Activated T-helper 1 cell treated with anti-CD3 and anti-CD28 coated beads, Interleukin-12 subunit alpha, Interleukin-12 subunit beta, Interleukin-2, Interleukin-4 antibody, amounts not matched to agents 30 ng/mL and 10 ng/mL and 1 ng/mL, durations not matched to agents 14 hours and 24 hours and 36 hours (primary cell): Measurements from ENCODE around the gene RPL7A. TPM values are rescaled to one million over a fixed set of nuclear protein-coding genes. Genes with fewer than 3 reads are reported as not detected.
"Not testable (repeated sequence)": the region's sequence is repeated elsewhere in the genome, so short reads cannot be mapped to it uniquely, and the experiment has no call there.

Experiments
- DNase-seq: peaks from one replicate; pipeline ENCODE4 v3.0.0; 2021; ENCODE audit warnings: low spot score
- H3K27ac Mint-ChIP-seq: one replicate; pipeline ENCODE4 v1.8.0; 2021; ENCODE audit warnings: mild to moderate bottlenecking, mixed read lengths
- H3K27me3 Mint-ChIP-seq: one replicate; pipeline ENCODE4 v1.8.0; 2022; ENCODE audit warnings: mild to moderate bottlenecking, moderate library complexity, mixed read lengths; ENCODE audit not compliant: insufficient read depth
- H3K36me3 Mint-ChIP-seq: one replicate; pipeline ENCODE4 v1.8.0; 2021; ENCODE audit warnings: low read depth, mixed read lengths
- H3K4me1 Mint-ChIP-seq: one replicate; pipeline ENCODE4 v1.8.0; 2021; ENCODE audit warnings: low read depth, mixed read lengths
- H3K4me3 Mint-ChIP-seq: one replicate; pipeline ENCODE4 v1.8.0; 2021; ENCODE audit warnings: mild to moderate bottlenecking, moderate library complexity, mixed read lengths
- H3K9me3 Mint-ChIP-seq: one replicate; pipeline ENCODE4 v1.8.0; 2021; ENCODE audit warnings: mixed read lengths
- intact Hi-C: fragments of 100-400 bp; cut with micrococcal nuclease; formaldehyde crosslinking; loops from one replicate; pipeline ENCODE4 v1.15.1; 2024
- total RNA-seq: library from RNA; stranded (reverse); gene quantifications from 2 replicates; pipeline ENCODE4 v1.2.3, GENCODE V29; 2022

Gene RPL7A
- total RNA-seq, 1 donor from 2014 or later = 2,463 TPM

DNA sequence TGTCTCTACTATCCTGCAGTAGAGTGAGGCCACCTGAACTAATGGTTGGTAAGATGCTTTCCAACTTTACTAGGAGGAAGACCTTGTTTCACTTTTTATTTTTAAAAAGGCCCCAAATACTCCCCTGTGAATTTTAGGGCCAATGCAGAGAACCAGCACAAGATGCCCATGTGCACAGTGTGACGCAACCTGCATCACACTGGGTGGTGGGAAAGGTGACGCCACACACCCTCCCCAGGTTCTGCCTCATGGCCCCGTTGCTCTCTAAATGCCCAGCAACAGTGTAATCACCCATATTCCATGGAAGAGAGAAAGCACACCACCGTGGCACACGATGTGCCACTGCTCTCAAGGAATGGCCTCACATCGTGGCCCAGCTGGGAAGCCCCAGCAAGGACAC lies 21.4 kb downstream of the RPL7A start:
- no peaks in the 10 kb centered on the region for H3K9me3 Mint-ChIP-seq
- peak overlapping the region; percentile 76 for H3K27ac Mint-ChIP-seq
- H3K4me1 Mint-ChIP-seq = peaks cover 57% of the 10 kb centered on the region
- intact Hi-C loops = no loop called here
- no peak for DNase-seq
- peaks cover 50% of the 10 kb centered on the region for H3K36me3 Mint-ChIP-seq
- no peaks in the 10 kb centered on the region for H3K27me3 Mint-ChIP-seq
- peak overlapping the region; percentile 83 for H3K4me3 Mint-ChIP-seq

GRCh38 chr9:133369933-133370332 lies 21.9 kb downstream of the RPL7A start:
- peak overlapping the region; percentile 76 for H3K27ac Mint-ChIP-seq
- peak overlapping the region; percentile 83 for H3K4me3 Mint-ChIP-seq
- peaks cover 53% of the 10 kb centered on the region for H3K36me3 Mint-ChIP-seq
- intact Hi-C loops = loop anchor here (2.0 to 10.0 kb wide), 4 partner anchors 109 to 1015 kb away; partner anchors contain the start of genes SETX and SLC2A6
- DNase-seq = no peak
- no peaks in the 10 kb centered on the region for H3K27me3 Mint-ChIP-seq
- no peaks in the 10 kb centered on the region for H3K9me3 Mint-ChIP-seq
- H3K4me1 Mint-ChIP-seq = peaks cover 61% of the 10 kb centered on the region

- Mint-ChIP-seq H3K36me3 (peaks cover 53% of the 10 kb centered on the region), H3K4me1 (peaks cover 62% of the 10 kb centered on the region), H3K9me3 (no peaks in the 10 kb centered on the region), H3K4me3 (peak overlapping the region; percentile 83), H3K27ac (peak overlapping the region; percentile 76), H3K27me3 (no peaks in the 10 kb centered on the region)
- intact Hi-C loops = loop anchor here (1.0 to 10.0 kb wide), 7 partner anchors 14 to 1016 kb away; partner anchors contain the start of genes MED22, RPL7A, SETX and SLC2A6
- peak; percentile 27 for DNase-seq
These were observed 22.7 kb downstream of the RPL7A start for GRCh38 chr9:133370685-133371084.

DNA sequence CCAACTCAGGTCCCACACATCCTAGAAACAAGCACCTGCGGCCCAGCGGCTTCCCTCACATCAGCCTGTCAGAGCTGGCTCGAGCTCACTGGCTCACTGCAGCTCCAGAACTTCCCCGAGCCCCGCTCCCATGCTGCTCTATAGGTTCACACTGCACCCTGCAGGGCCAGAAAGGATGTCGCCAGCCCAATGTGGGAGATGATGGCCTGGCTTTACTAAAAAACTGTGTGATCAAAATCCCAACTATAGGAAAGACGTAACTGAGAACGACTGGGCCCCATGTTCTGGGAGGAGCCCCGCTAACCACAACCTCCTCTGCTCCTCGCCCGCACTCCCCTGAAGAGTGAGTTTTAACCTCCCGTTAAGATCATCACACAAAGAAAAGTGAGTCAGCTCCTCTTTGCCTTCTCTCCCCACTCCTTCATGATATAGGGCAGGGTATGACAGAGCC lies 23.3 kb downstream of the RPL7A start:
- H3K4me3 Mint-ChIP-seq = peak overlapping the region; percentile 83
- peaks cover 56% of the 10 kb centered on the region for H3K4me1 Mint-ChIP-seq
- no peaks in the 10 kb centered on the region for H3K27me3 Mint-ChIP-seq
- DNase-seq = peak; percentile 63
- H3K9me3 Mint-ChIP-seq = no peaks in the 10 kb centered on the region
- H3K36me3 Mint-ChIP-seq = peaks cover 47% of the 10 kb centered on the region
- intact Hi-C loops = loop anchor here (1.0 to 10.0 kb wide), 7 partner anchors 15 to 1016 kb away; partner anchors contain the start of genes MED22, RPL7A, SETX and SLC2A6
- peak overlapping the region; percentile 76 for H3K27ac Mint-ChIP-seq

GRCh38 chr9:133372144-133372543 lies 24.1 kb downstream of the RPL7A start:
- peaks cover 56% of the 10 kb centered on the region for H3K4me1 Mint-ChIP-seq
- peak overlapping the region; percentile 76 for H3K27ac Mint-ChIP-seq
- DNase-seq = no peak
- H3K9me3 Mint-ChIP-seq = no peaks in the 10 kb centered on the region
- intact Hi-C loops = loop anchor here (10.0 kb wide), 1 partner anchor 1017 kb away; the partner anchor contains the start of gene SETX
- H3K27me3 Mint-ChIP-seq = no peaks in the 10 kb centered on the region
- H3K36me3 Mint-ChIP-seq = peaks cover 44% of the 10 kb centered on the region
- H3K4me3 Mint-ChIP-seq = peak overlapping the region; percentile 83

DNA sequence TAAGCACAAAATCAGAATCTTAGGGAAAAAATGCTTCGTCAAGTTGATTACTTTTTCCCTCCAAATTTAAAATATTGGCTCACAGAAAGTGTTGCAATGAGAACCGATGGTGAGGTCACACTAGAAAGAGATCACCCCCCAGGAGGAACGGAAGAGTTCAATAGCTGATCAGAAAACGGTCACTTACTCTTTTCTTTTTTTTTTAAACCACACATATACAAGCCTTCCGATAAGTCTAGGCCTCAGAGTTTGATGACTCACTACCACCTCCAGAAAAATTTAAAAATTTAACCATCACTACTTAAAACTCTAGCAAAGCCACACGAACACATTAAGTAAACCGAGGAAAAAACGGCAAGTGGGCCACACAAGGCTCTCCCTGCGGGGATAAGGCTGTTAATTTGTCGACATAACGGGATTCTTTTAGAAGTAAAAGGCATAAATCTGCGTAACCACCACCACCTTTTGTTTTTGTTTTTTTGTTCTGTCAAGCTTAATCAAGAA lies 26.6 kb downstream of the RPL7A start:
- Mint-ChIP-seq H3K27me3 (no peaks in the 10 kb centered on the region), H3K4me1 (peaks cover 41% of the 10 kb centered on the region), H3K9me3 (no peaks in the 10 kb centered on the region), H3K36me3 (peaks cover 32% of the 10 kb centered on the region), H3K27ac (peak overlapping the region; percentile 99), H3K4me3 (peak overlapping the region; percentile 99)
- intact Hi-C loops = loop anchor here (1.0 to 10.0 kb wide), 2 partner anchors 344 to 1020 kb away; partner anchors contain the start of genes GTF3C5 and SETX
- peak; percentile 8 for DNase-seq

- Mint-ChIP-seq H3K4me3 (peak overlapping the region; percentile 99), H3K9me3 (no peaks in the 10 kb centered on the region), H3K4me1 (peaks cover 36% of the 10 kb centered on the region), H3K27ac (peak overlapping the region; percentile 99), H3K36me3 (peaks cover 28% of the 10 kb centered on the region), H3K27me3 (no peaks in the 10 kb centered on the region)
- no peak for DNase-seq
- intact Hi-C loops = loop anchor here (10.0 kb wide), 1 partner anchor 1020 kb away; the partner anchor contains the start of gene SETX
These were observed 27.2 kb downstream of the RPL7A start for GRCh38 chr9:133375116-133375723.

DNA sequence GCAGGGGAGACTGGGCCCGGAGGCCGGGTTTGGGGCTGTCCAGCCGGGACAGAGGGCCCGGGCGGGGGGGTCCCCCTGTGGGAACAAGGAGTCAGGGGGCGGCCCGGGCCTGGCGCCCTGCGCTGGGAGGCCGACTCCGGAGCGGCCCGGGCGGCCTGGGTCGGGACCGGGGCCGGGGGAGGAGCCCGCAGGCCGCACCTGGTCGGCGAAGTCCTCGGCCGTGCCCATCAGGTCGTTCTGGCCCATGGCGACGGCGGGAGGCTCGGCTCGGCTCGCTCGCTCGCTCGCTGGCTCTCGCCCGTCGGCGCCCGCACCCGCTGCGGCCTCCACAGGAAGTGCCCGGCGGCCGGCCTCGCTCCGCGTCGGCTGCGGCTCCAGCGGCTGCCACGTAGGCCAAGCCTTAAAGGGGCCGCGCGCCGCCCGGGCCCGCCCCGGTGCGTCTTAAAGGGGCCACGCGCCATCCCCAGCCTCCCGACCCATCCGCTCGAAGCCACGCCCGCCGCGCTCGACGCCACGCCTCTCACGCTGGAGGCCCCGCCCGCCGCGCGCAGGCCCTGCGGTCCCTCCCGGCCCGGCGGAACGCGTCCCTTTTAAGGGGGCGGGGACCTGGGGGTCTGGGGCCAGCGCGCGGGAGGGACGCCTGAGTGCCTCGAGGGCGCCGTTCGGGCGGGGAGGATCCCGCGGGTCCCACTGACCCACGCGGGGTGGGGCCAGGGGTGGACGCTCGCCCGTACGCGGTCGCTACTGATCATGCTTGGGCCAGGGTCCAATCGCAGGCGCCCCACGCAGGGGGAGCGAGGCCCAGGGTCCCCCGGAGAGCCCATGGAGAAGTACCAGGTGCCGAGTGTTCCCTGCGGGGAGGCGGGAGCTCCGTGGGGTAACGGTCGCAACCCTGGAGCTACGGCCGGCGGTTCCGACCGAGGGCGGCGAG lies 28.0 kb downstream of the RPL7A start, which contains the start of the genes STKLD1 and SURF4:
TSS of gene STKLD1 (plus strand) at position 643 of the 931 bp plus-strand sequence. CDS start at position 751, 108 bp downstream.
TSS of gene SURF4 (minus strand) at position 337 of the 931 bp plus-strand sequence. CDS start at position 246, 91 bp downstream.
- peak within 1 kb of the TSS; percentile 99 for H3K27ac Mint-ChIP-seq
- no peaks in the 10 kb centered on the region for H3K9me3 Mint-ChIP-seq
- H3K4me1 Mint-ChIP-seq = peaks cover 28% of the 10 kb centered on the region
- intact Hi-C loops = loop anchor here (1.0 to 10.0 kb wide), 6 partner anchors 28 to 1021 kb away; partner anchors contain the start of genes CACFD1, MED22, REXO4 and RPL7A
- peaks cover 21% of the 10 kb centered on the region for H3K36me3 Mint-ChIP-seq
- peak; percentile 96 for DNase-seq
- peak within 1 kb of the TSS; percentile 99 for H3K4me3 Mint-ChIP-seq
- no peaks in the 10 kb centered on the region for H3K27me3 Mint-ChIP-seq

DNA sequence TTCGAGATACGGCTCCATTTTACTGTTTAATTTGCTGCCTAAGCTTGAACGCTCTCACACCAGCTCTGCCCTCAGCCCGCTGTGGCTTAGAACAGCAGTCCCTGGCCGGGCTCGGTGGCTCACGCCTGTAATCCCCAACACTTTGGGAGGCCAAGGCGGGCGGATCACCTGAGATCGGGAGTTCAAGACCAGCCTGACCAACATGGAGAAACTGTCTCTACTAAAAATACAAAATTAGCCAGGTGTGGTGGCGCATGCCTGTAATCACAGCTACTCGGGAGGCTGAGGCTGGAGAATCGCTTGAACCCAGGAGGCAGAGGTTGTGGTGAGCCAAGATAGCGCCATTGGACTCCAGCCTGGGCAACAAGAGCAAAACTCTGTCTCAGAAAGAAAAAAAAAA lies 29.3 kb downstream of the RPL7A start:
- not testable (repeated sequence) for H3K27ac Mint-ChIP-seq, DNase-seq, H3K27me3 Mint-ChIP-seq, H3K9me3 Mint-ChIP-seq
- Mint-ChIP-seq H3K36me3 (peaks cover 14% of the 10 kb centered on the region), H3K4me1 (peaks cover 15% of the 10 kb centered on the region), H3K4me3 (peak overlapping the region; percentile 65)
- intact Hi-C loops = loop anchor here (2.0 to 10.0 kb wide), 2 partner anchors 30 to 1022 kb away; partner anchors contain the start of gene SETX

- intact Hi-C loops = loop anchor here (2.0 to 10.0 kb wide), 2 partner anchors 29 to 1023 kb away; partner anchors contain the start of gene SETX
- no peak overlapping the region for H3K27ac Mint-ChIP-seq
- no peak for DNase-seq
- no peaks in the 10 kb centered on the region for H3K9me3 Mint-ChIP-seq
- peaks cover 11% of the 10 kb centered on the region for H3K36me3 Mint-ChIP-seq
- H3K27me3 Mint-ChIP-seq = no peaks in the 10 kb centered on the region
- peaks cover 10% of the 10 kb centered on the region for H3K4me1 Mint-ChIP-seq
- H3K4me3 Mint-ChIP-seq = no peak overlapping the region
These were observed 29.8 kb downstream of the RPL7A start for GRCh38 chr9:133377721-133378216.

DNA sequence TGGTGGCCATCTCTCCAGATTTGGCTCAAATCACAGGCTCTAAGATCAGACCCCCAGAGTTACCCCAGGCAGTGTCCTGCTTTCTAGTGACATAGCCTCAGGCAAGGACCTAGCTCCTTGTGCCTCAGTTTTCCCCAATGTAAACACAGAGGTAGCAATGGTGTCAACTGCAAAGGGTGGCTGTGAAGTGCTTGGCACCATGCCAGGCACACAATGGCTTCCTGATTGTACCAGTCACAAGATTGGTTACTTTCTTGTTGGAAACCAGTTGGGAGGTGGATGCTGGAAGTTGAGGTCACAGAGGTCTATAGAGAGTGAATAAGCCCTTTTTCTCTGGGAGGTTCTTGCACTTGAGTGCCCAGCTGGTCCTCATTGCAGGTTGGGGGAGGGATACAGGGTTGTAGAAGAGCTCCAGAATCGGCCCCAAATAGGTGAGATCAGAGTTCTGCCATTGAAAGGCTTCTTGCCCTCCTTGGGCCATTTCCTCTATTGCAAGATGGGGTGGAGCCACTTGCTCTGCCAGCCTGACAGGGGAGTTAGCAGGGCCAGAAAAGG lies 30.5 kb downstream of the RPL7A start:
- intact Hi-C loops = loop anchor here (10.0 kb wide), 1 partner anchor 1024 kb away; the partner anchor contains the start of gene SETX
- H3K4me3 Mint-ChIP-seq = no peak overlapping the region

More for the DNA sequence above, 30.5 kb downstream of the RPL7A start:
- Mint-ChIP-seq H3K27me3 (no peaks in the 10 kb centered on the region), H3K9me3 (no peaks in the 10 kb centered on the region), H3K27ac (no peak overlapping the region), H3K4me1 (peaks cover 5% of the 10 kb centered on the region), H3K36me3 (peaks cover 7% of the 10 kb centered on the region)
- DNase-seq = no peak
